Measurements from ENCODE around the gene CLCN4.

The CLCN4 gene

GRCh38 chrX:10168226-10168625 lies 11.5 kb downstream of the CLCN4 start:
- no peak for DNase-seq

- DNase-seq: no peak
Measured at GRCh38 chrX:10169175-10169574, 12.4 kb downstream of the CLCN4 start.

GRCh38 chrX:10171249-10171648 lies 14.5 kb downstream of the CLCN4 start:
- DNase-seq: no peak

- DNase-seq: no peak
Measured at GRCh38 chrX:10172877-10173276, 16.1 kb downstream of the CLCN4 start.

- DNase-seq: peak in 1 of 3 experiments; percentile 74
Measured at GRCh38 chrX:10173331-10173900, 16.6 kb downstream of the CLCN4 start.

- DNase-seq: no peak
Measured at GRCh38 chrX:10174051-10174450, 17.3 kb downstream of the CLCN4 start.

GRCh38 chrX:10174810-10175209 lies 18.0 kb downstream of the CLCN4 start:
- no peak for DNase-seq

GRCh38 chrX:10175319-10175871 lies 18.6 kb downstream of the CLCN4 start:
- DNase-seq: no peak

GRCh38 chrX:10176121-10177003 lies 19.6 kb downstream of the CLCN4 start:
- DNase-seq: no peak

GRCh38 chrX:10177004-10177396 lies 20.2 kb downstream of the CLCN4 start:
- no peak for DNase-seq

GRCh38 chrX:10177601-10178000 lies 20.8 kb downstream of the CLCN4 start:
- DNase-seq: no peak

- DNase-seq: no peak
Measured at GRCh38 chrX:10178866-10179463, 22.2 kb downstream of the CLCN4 start.

- no peak for DNase-seq
Measured at GRCh38 chrX:10183760-10184159, 27.0 kb downstream of the CLCN4 start.

- no peak for DNase-seq
Measured at GRCh38 chrX:10184411-10184810, 27.6 kb downstream of the CLCN4 start.

GRCh38 chrX:10186355-10186754 lies 29.6 kb downstream of the CLCN4 start:
- no peak for DNase-seq

GRCh38 chrX:10187421-10187820 lies 30.6 kb downstream of the CLCN4 start:
- DNase-seq: no peak

- DNase-seq: peak; percentile 66 to 91 (median 71)
Measured at GRCh38 chrX:10189317-10190268, 32.8 kb downstream of the CLCN4 start.

GRCh38 chrX:10190367-10190766 lies 33.6 kb downstream of the CLCN4 start:
- peak; percentile 43 to 90 (median 65) for DNase-seq

- no peak for DNase-seq
Measured at GRCh38 chrX:10193587-10193986, 36.8 kb downstream of the CLCN4 start.

GRCh38 chrX:10195425-10195824 lies 38.6 kb downstream of the CLCN4 start:
- no peak for DNase-seq

GRCh38 chrX:10195947-10196346 lies 39.2 kb downstream of the CLCN4 start:
- DNase-seq: no peak
